Chondrocyte (in vitro differentiated cells): ENCODE data around the gene TGFBRAP1. TPM values are rescaled to one million over a fixed set of nuclear protein-coding genes. Genes with fewer than 3 reads are reported as not detected.

Experiments used
- DNase-seq: peaks from one replicate; pipeline ENCODE4 v3.0.0; 2021; ENCODE audit warnings: mixed read lengths, low spot score
- H3K27ac Mint-ChIP-seq: one replicate; pipeline ENCODE4 v1.8.0; 2021; ENCODE audit warnings: mild to moderate bottlenecking, moderate library complexity, mixed read lengths; ENCODE audit not compliant: unreplicated experiment
- H3K27me3 Mint-ChIP-seq: 2 replicates; pipeline ENCODE4 v1.8.0; 2021; ENCODE audit warnings: low read depth, mixed read lengths
- H3K36me3 Mint-ChIP-seq: 2 replicates; pipeline ENCODE4 v1.8.0; 2021; ENCODE audit warnings: low read depth, mixed read lengths
- H3K4me1 Mint-ChIP-seq: 2 replicates; pipeline ENCODE4 v1.8.0; 2021; ENCODE audit warnings: low read depth, mild to moderate bottlenecking, mixed read lengths
- H3K4me3 Mint-ChIP-seq: one replicate; pipeline ENCODE4 v1.8.0; 2021; ENCODE audit warnings: mild to moderate bottlenecking, moderate library complexity, mixed read lengths; ENCODE audit not compliant: unreplicated experiment
- H3K9me3 Mint-ChIP-seq: 2 replicates; pipeline ENCODE4 v1.8.0; 2021; ENCODE audit warnings: low read depth, mixed read lengths
- CTCF ChIP-seq: fragments of 200-600 bp; sonication (generic); IDR thresholded peaks from 2 replicates; pipeline ENCODE4 v1.5.0; 2021; ENCODE audit warnings: antibody characterized with exemption, mild to moderate bottlenecking, moderate library complexity
- total RNA-seq: library from RNA; stranded (reverse); gene quantifications from 3 replicates; pipeline ENCODE4 v1.2.1, GENCODE V29; 2021

The TGFBRAP1 gene
- total RNA-seq, 1 donor from 2014 or later: 18.3 TPM

- Mint-ChIP-seq H3K4me3 (no peak overlapping the region), H3K4me1 (no peaks in the 10 kb centered on the region), H3K9me3 (no peaks in the 10 kb centered on the region), H3K27ac (no peak overlapping the region), H3K36me3 (peaks cover 16% of the 10 kb centered on the region), H3K27me3 (no peaks in the 10 kb centered on the region)
- no peak for DNase-seq
- TF ChIP-seq CTCF: no peak
Observed at GRCh38 chr2:105308382-105309146, 21.0 kb downstream of the TGFBRAP1 start.

- Mint-ChIP-seq H3K9me3 (no peaks in the 10 kb centered on the region), H3K4me1 (no peaks in the 10 kb centered on the region), H3K4me3 (no peak overlapping the region), H3K36me3 (peaks cover 16% of the 10 kb centered on the region), H3K27me3 (no peaks in the 10 kb centered on the region), H3K27ac (no peak overlapping the region)
- TF ChIP-seq CTCF: no peak
- no peak for DNase-seq
Observed at GRCh38 chr2:105307962-105308361, 21.6 kb downstream of the TGFBRAP1 start.

- TF ChIP-seq CTCF: no peak
- H3K27ac Mint-ChIP-seq: no peak overlapping the region
- H3K4me3 Mint-ChIP-seq: no peak overlapping the region
- H3K9me3 Mint-ChIP-seq: no peaks in the 10 kb centered on the region
- no peaks in the 10 kb centered on the region for H3K4me1 Mint-ChIP-seq
- no peaks in the 10 kb centered on the region for H3K27me3 Mint-ChIP-seq
- peaks cover 16% of the 10 kb centered on the region for H3K36me3 Mint-ChIP-seq
- no peak for DNase-seq
Observed at GRCh38 chr2:105307550-105307949, 22.0 kb downstream of the TGFBRAP1 start.

GRCh38 chr2:105307146-105307545 is 22.4 kb downstream of the TGFBRAP1 start:
- no peaks in the 10 kb centered on the region for H3K27me3 Mint-ChIP-seq
- no peak overlapping the region for H3K27ac Mint-ChIP-seq
- no peaks in the 10 kb centered on the region for H3K9me3 Mint-ChIP-seq
- DNase-seq: no peak
- H3K36me3 Mint-ChIP-seq: peaks cover 16% of the 10 kb centered on the region
- no peak overlapping the region for H3K4me3 Mint-ChIP-seq
- H3K4me1 Mint-ChIP-seq: no peaks in the 10 kb centered on the region
- TF ChIP-seq CTCF: no peak

- H3K4me1 Mint-ChIP-seq: peaks cover 12% of the 10 kb centered on the region
- no peaks in the 10 kb centered on the region for H3K9me3 Mint-ChIP-seq
- H3K4me3 Mint-ChIP-seq: no peak overlapping the region
- no peak overlapping the region for H3K27ac Mint-ChIP-seq
- H3K27me3 Mint-ChIP-seq: no peaks in the 10 kb centered on the region
- no peak for DNase-seq
- no peak for TF ChIP-seq CTCF
- peaks cover 6% of the 10 kb centered on the region for H3K36me3 Mint-ChIP-seq
Observed at GRCh38 chr2:105301646-105302045, 27.9 kb downstream of the TGFBRAP1 start.
